ENCODE results near the gene ZNF407.

The ZNF407 gene

GRCh38 chr18:74587441-74587840 is 10.2 kb upstream of the ZNF407 start:
- in situ Hi-C loops (cut with HindIII; ENCODE audit: low sequenced_read_pairs): no loop called here

GRCh38 chr18:74589021-74589420 is 8.6 kb upstream of the ZNF407 start:
- in situ Hi-C loops (cut with HindIII; ENCODE audit: low sequenced_read_pairs): no loop called here

- in situ Hi-C loops (cut with HindIII; ENCODE audit: low sequenced_read_pairs): no loop called here
These were observed 7.9 kb upstream of the ZNF407 start for GRCh38 chr18:74589811-74590210.

- in situ Hi-C loops (cut with HindIII; ENCODE audit: low sequenced_read_pairs): no loop called here
These were observed 7.0 kb upstream of the ZNF407 start for GRCh38 chr18:74590671-74591070.

GRCh38 chr18:74595431-74595830 is 2.2 kb upstream of the ZNF407 start:
- in situ Hi-C loops (cut with HindIII; ENCODE audit: low sequenced_read_pairs): no loop called here

- in situ Hi-C loops (cut with HindIII; ENCODE audit: low sequenced_read_pairs): no loop called here
These were observed 522 bp upstream of the ZNF407 start for GRCh38 chr18:74597034-74597661.

GRCh38 chr18:74598350-74599001 is 806 bp downstream of the ZNF407 start:
- in situ Hi-C loops (cut with HindIII; ENCODE audit: low sequenced_read_pairs): no loop called here

- in situ Hi-C loops (cut with HindIII; ENCODE audit: low sequenced_read_pairs): no loop called here
These were observed 6.7 kb downstream of the ZNF407 start for GRCh38 chr18:74604361-74604760.

GRCh38 chr18:74604774-74605173 is 7.1 kb downstream of the ZNF407 start:
- in situ Hi-C loops (cut with HindIII; ENCODE audit: low sequenced_read_pairs): no loop called here

- in situ Hi-C loops (cut with HindIII; ENCODE audit: low sequenced_read_pairs): no loop called here
These were observed 11.0 kb downstream of the ZNF407 start for GRCh38 chr18:74608681-74609080.

GRCh38 chr18:74609535-74609934 is 11.9 kb downstream of the ZNF407 start:
- in situ Hi-C loops (cut with HindIII; ENCODE audit: low sequenced_read_pairs): no loop called here

- in situ Hi-C loops (cut with HindIII; ENCODE audit: low sequenced_read_pairs): no loop called here
These were observed 12.5 kb downstream of the ZNF407 start for GRCh38 chr18:74610051-74610615.

GRCh38 chr18:74610860-74611259 is 13.2 kb downstream of the ZNF407 start:
- in situ Hi-C loops (cut with HindIII; ENCODE audit: low sequenced_read_pairs): no loop called here

- in situ Hi-C loops (cut with HindIII; ENCODE audit: low sequenced_read_pairs): no loop called here
These were observed 14.1 kb downstream of the ZNF407 start for GRCh38 chr18:74611765-74612164.

- in situ Hi-C loops (cut with HindIII; ENCODE audit: low sequenced_read_pairs): no loop called here
These were observed 15.7 kb downstream of the ZNF407 start for GRCh38 chr18:74613381-74613780.

- in situ Hi-C loops (cut with HindIII; ENCODE audit: low sequenced_read_pairs): no loop called here
These were observed 18.8 kb downstream of the ZNF407 start for GRCh38 chr18:74616494-74616893.

GRCh38 chr18:74617486-74617885 is 19.8 kb downstream of the ZNF407 start:
- in situ Hi-C loops (cut with HindIII; ENCODE audit: low sequenced_read_pairs): no loop called here

- in situ Hi-C loops (cut with HindIII; ENCODE audit: low sequenced_read_pairs): no loop called here
These were observed 24.4 kb downstream of the ZNF407 start for GRCh38 chr18:74622072-74622471.

- in situ Hi-C loops (cut with HindIII; ENCODE audit: low sequenced_read_pairs): no loop called here
These were observed 25.6 kb downstream of the ZNF407 start for GRCh38 chr18:74623047-74623816.

- in situ Hi-C loops (cut with HindIII; ENCODE audit: low sequenced_read_pairs): no loop called here
These were observed 26.8 kb downstream of the ZNF407 start for GRCh38 chr18:74624466-74624865.

GRCh38 chr18:74625157-74625556 is 27.5 kb downstream of the ZNF407 start:
- in situ Hi-C loops (cut with HindIII; ENCODE audit: low sequenced_read_pairs): no loop called here
